ENCODE results near the gene ATP9B.

ATP9B gene

GRCh38 chr18:79402977-79403722 is 334.0 kb downstream of the ATP9B start:
- no peak for DNase-seq

- no peak for DNase-seq
These were observed 334.8 kb downstream of the ATP9B start for GRCh38 chr18:79403723-79404566.

GRCh38 chr18:79404567-79404910 is 335.3 kb downstream of the ATP9B start:
- no peak for DNase-seq

- DNase-seq: peak; percentile 65
These were observed 336.0 kb downstream of the ATP9B start for GRCh38 chr18:79405019-79405780.

GRCh38 chr18:79405781-79406575 is 336.8 kb downstream of the ATP9B start:
- peak; percentile 89 for DNase-seq

- DNase-seq: no peak
These were observed 337.5 kb downstream of the ATP9B start for GRCh38 chr18:79406708-79407107.

- no peak for DNase-seq
These were observed 340.1 kb downstream of the ATP9B start for GRCh38 chr18:79409313-79409712.

- no peak for DNase-seq
These were observed 341.0 kb downstream of the ATP9B start for GRCh38 chr18:79410171-79410641.

- DNase-seq: no peak
These were observed 341.8 kb downstream of the ATP9B start for GRCh38 chr18:79410731-79411613.

GRCh38 chr18:79411614-79412526 is 342.7 kb downstream of the ATP9B start:
- no peak for DNase-seq

GRCh38 chr18:79413025-79413424 is 343.8 kb downstream of the ATP9B start:
- no peak for DNase-seq

- DNase-seq: no peak
These were observed 344.2 kb downstream of the ATP9B start for GRCh38 chr18:79413426-79413825.

- DNase-seq: no peak
These were observed 344.7 kb downstream of the ATP9B start for GRCh38 chr18:79413901-79414300.

GRCh38 chr18:79416022-79416676 is 347.0 kb downstream of the ATP9B start:
- no peak for DNase-seq

GRCh38 chr18:79416677-79417052 is 347.5 kb downstream of the ATP9B start:
- no peak for DNase-seq

- no peak for DNase-seq
These were observed 349.0 kb downstream of the ATP9B start for GRCh38 chr18:79418236-79418635.

GRCh38 chr18:79418642-79419041 is 349.4 kb downstream of the ATP9B start:
- DNase-seq: no peak

GRCh38 chr18:79420033-79420745 is 351.0 kb downstream of the ATP9B start:
- DNase-seq: no peak

- DNase-seq: no peak
These were observed 352.2 kb downstream of the ATP9B start for GRCh38 chr18:79421275-79421857.

Measured in activated CD4-positive, alpha-beta T cell treated with anti-CD3 and anti-CD28 coated beads, Interleukin-2, Interleukin-6, amounts not matched to agents 100 ng/mL and 50 ng/mL, durations not matched to agents 16 hours and 8 hours (primary cell).